Caco-2 (cell line): ENCODE measurements around the gene USP40. TPM values are rescaled to one million over a fixed set of nuclear protein-coding genes. Genes with fewer than 3 reads are reported as not detected.

ENCODE experiments used
- BruUV-seq: library from RNA; stranded (reverse); fragments of 400-500 nt; replicated peaks from 2 replicates; lab custom pipeline; 2021; lab: Mats Ljungman, UMichigan
- CTCF ChIA-PET: fragments of 300-600 bp; sonication (Branson Sonifier 250); formaldehyde crosslinking; loops from one replicate; lab custom pipeline; 2022; ENCODE audit warnings: antibody characterized with exemption; lab: Charles Lee
- POLR2A ChIA-PET: fragments of 300-600 bp; sonication (Branson Sonifier 250); formaldehyde crosslinking; loops from one replicate; lab custom pipeline; 2022; ENCODE audit warnings: antibody characterized with exemption; lab: Charles Lee
- DNase-seq, 2 experiments: peaks; one replicate each; pipeline versions ENCODE4 v3.0.0 to v3.0.0-alpha.2; 2020 to 2022
- H3K27me3 ChIP-seq: replicated peaks from 2 replicates; pipeline ENCODE4 v1.6.0; 2011; ENCODE audit warnings: low read length; ENCODE audit not compliant: control insufficient read depth, insufficient read depth
- H3K36me3 ChIP-seq: 2 replicates; pipeline ENCODE4 v1.5.1; 2011; ENCODE audit warnings: low read length; ENCODE audit not compliant: control insufficient read depth, insufficient read depth
- H3K4me1 ChIP-seq: fragments of 250-450 bp; sonication (Bioruptor Pico); 2 replicates; pipeline ENCODE4 v1.5.1; 2020; ENCODE audit warnings: mild to moderate bottlenecking
- H3K4me3 ChIP-seq: 2 replicates; pipeline ENCODE4 v1.5.1; 2011; ENCODE audit warnings: low read depth, mild to moderate bottlenecking, control low read depth, low read length
- H3K9me3 ChIP-seq: fragments of 250-450 bp; sonication (Bioruptor Pico); 2 replicates; pipeline ENCODE4 v1.5.1; 2020; ENCODE audit warnings: mild to moderate bottlenecking, moderate library complexity
- H3K27ac Mint-ChIP-seq: one replicate; pipeline ENCODE4 v1.8.0; 2022; ENCODE audit warnings: mixed read lengths; ENCODE audit not compliant: unreplicated experiment
- H3K27me3 Mint-ChIP-seq: one replicate; pipeline ENCODE4 v1.8.0; 2022; ENCODE audit warnings: mixed read lengths; ENCODE audit not compliant: insufficient read depth, unreplicated experiment
- H3K36me3 Mint-ChIP-seq: one replicate; pipeline ENCODE4 v1.8.0; 2022; ENCODE audit warnings: mild to moderate bottlenecking, mixed read lengths; ENCODE audit not compliant: insufficient read depth, unreplicated experiment
- H3K4me1 Mint-ChIP-seq: one replicate; pipeline ENCODE4 v1.8.0; 2022; ENCODE audit warnings: low read depth, mixed read lengths; ENCODE audit not compliant: unreplicated experiment
- H3K4me3 Mint-ChIP-seq: one replicate; pipeline ENCODE4 v1.8.0; 2022; ENCODE audit warnings: mild to moderate bottlenecking, moderate library complexity, mixed read lengths; ENCODE audit not compliant: unreplicated experiment
- H3K9me3 Mint-ChIP-seq: one replicate; pipeline ENCODE4 v1.8.0; 2022; ENCODE audit warnings: mixed read lengths; ENCODE audit not compliant: unreplicated experiment
- intact Hi-C: fragments of 100-400 bp; cut with micrococcal nuclease; formaldehyde crosslinking; loops from one replicate; pipeline ENCODE4 v1.10.0; 2022; ENCODE audit not compliant: unreplicated experiment
- total RNA-seq: library from RNA; stranded (reverse); gene quantifications from 2 replicates; pipeline ENCODE4 v1.2.3, GENCODE V29; 2022
- TF ChIP-seq, protein P1 (sequence below), 2 experiments: fragments of 200-600 bp in 1 of 2; IDR thresholded peaks; 1 replicate in 1 of 2; 2 replicates in 1 of 2; pipeline versions ENCODE4 v1.5.1 to v1.8.0; 2011 to 2022; ENCODE audit warnings: antibody characterized with exemption in 1 of 2, control low read depth in 1 of 2, inconsistent platforms in 1 of 2, low read depth in 1 of 2, low read length in 1 of 2, mild to moderate bottlenecking in 1 of 2, moderate library complexity in 1 of 2; ENCODE audit not compliant: insufficient read depth in 1 of 2, severe bottlenecking in 1 of 2, unreplicated experiment in 1 of 2

Gene USP40
- total RNA-seq, 1 experiment from 2014 or later, result 27.8 TPM

- TF ChIP-seq, protein P1, sequence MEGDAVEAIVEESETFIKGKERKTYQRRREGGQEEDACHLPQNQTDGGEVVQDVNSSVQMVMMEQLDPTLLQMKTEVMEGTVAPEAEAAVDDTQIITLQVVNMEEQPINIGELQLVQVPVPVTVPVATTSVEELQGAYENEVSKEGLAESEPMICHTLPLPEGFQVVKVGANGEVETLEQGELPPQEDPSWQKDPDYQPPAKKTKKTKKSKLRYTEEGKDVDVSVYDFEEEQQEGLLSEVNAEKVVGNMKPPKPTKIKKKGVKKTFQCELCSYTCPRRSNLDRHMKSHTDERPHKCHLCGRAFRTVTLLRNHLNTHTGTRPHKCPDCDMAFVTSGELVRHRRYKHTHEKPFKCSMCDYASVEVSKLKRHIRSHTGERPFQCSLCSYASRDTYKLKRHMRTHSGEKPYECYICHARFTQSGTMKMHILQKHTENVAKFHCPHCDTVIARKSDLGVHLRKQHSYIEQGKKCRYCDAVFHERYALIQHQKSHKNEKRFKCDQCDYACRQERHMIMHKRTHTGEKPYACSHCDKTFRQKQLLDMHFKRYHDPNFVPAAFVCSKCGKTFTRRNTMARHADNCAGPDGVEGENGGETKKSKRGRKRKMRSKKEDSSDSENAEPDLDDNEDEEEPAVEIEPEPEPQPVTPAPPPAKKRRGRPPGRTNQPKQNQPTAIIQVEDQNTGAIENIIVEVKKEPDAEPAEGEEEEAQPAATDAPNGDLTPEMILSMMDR (IDR thresholded peaks at IDR 0.05; ENCODE audit: insufficient read depth in 1 of 2, low read depth in 1 of 2, low read length in 1 of 2, severe bottlenecking in 1 of 2, unreplicated experiment in 1 of 2), result no peak
- no peak overlapping the region for H3K4me3 ChIP-seq
- no peaks in the 10 kb centered on the region for H3K9me3 Mint-ChIP-seq
- ChIA-PET POLR2A (no interaction called here), CTCF (no interaction called here)
- no peak for DNase-seq
- H3K27me3 Mint-ChIP-seq, result no peaks in the 10 kb centered on the region
- no peaks in the 10 kb centered on the region for H3K9me3 ChIP-seq
- no peaks in the 10 kb centered on the region for H3K4me1 Mint-ChIP-seq
- no peak overlapping the region for H3K4me3 Mint-ChIP-seq
- no peaks in the 10 kb centered on the region for H3K36me3 Mint-ChIP-seq
- no TSS peak for BruUV-seq
- H3K4me1 ChIP-seq, result no peaks in the 10 kb centered on the region
- intact Hi-C loops, result no loop called here
- H3K27me3 ChIP-seq, result no peaks in the 10 kb centered on the region
- peaks cover 2% of the 10 kb centered on the region; the same call in 1 of the 2 replicates for H3K36me3 ChIP-seq
- no peak overlapping the region for H3K27ac Mint-ChIP-seq
Measured at GRCh38 chr2:233531955-233532354, 34.6 kb downstream of the USP40 start.

- BruUV-seq, result no TSS peak
- H3K9me3 Mint-ChIP-seq, result no peaks in the 10 kb centered on the region
- H3K4me1 Mint-ChIP-seq, result no peaks in the 10 kb centered on the region
- H3K4me3 ChIP-seq, result no peak overlapping the region
- H3K27me3 ChIP-seq, result no peaks in the 10 kb centered on the region
- H3K27me3 Mint-ChIP-seq, result no peaks in the 10 kb centered on the region
- no peak for DNase-seq
- no peaks in the 10 kb centered on the region for H3K9me3 ChIP-seq
- ChIA-PET POLR2A (no interaction called here), CTCF (no interaction called here)
- peaks cover 2% of the 10 kb centered on the region; the same call in 1 of the 2 replicates for H3K36me3 ChIP-seq
- TF ChIP-seq, protein P1 (IDR thresholded peaks at IDR 0.05; ENCODE audit: insufficient read depth in 1 of 2, low read depth in 1 of 2, low read length in 1 of 2, severe bottlenecking in 1 of 2, unreplicated experiment in 1 of 2), result no peak
- H3K27ac Mint-ChIP-seq, result no peak overlapping the region
- intact Hi-C loops, result no loop called here
- H3K4me3 Mint-ChIP-seq, result no peak overlapping the region
- H3K4me1 ChIP-seq, result no peaks in the 10 kb centered on the region
- no peaks in the 10 kb centered on the region for H3K36me3 Mint-ChIP-seq
Measured at GRCh38 chr2:233530381-233530780, 36.2 kb downstream of the USP40 start.

- no peaks in the 10 kb centered on the region for H3K4me1 ChIP-seq
- Mint-ChIP-seq H3K27me3 (no peaks in the 10 kb centered on the region), H3K9me3 (no peaks in the 10 kb centered on the region), H3K4me3 (no peak overlapping the region), H3K4me1 (no peaks in the 10 kb centered on the region), H3K27ac (no peak overlapping the region), H3K36me3 (no peaks in the 10 kb centered on the region)
- no peaks in the 10 kb centered on the region for H3K9me3 ChIP-seq
- no TSS peak for BruUV-seq
- H3K36me3 ChIP-seq, result peaks cover 2% of the 10 kb centered on the region; the same call in 1 of the 2 replicates
- no peak for DNase-seq
- intact Hi-C loops, result no loop called here
- ChIA-PET POLR2A (no interaction called here), CTCF (no interaction called here)
- TF ChIP-seq, protein P1 (IDR thresholded peaks at IDR 0.05; ENCODE audit: insufficient read depth in 1 of 2, low read depth in 1 of 2, low read length in 1 of 2, severe bottlenecking in 1 of 2, unreplicated experiment in 1 of 2), result no peak
- no peak overlapping the region for H3K4me3 ChIP-seq
- H3K27me3 ChIP-seq, result no peaks in the 10 kb centered on the region
Measured at GRCh38 chr2:233528182-233528581, 38.4 kb downstream of the USP40 start.
